HG03439 (cell line): ENCODE measurements around the gene FNDC3B.

ENCODE experiments used
- ATAC-seq: cut with Tn5 transposase; IDR thresholded peaks from one replicate; pipeline ENCODE4 v1.9.1; 2021; ENCODE audit warnings: mild to moderate bottlenecking, moderate library complexity; ENCODE audit not compliant: unreplicated experiment

Gene FNDC3B

GRCh38 chr3:172071780-172072330 is 32.5 kb downstream of the FNDC3B start:
- ATAC-seq: no peak

GRCh38 chr3:172072543-172072942 is 33.2 kb downstream of the FNDC3B start:
- no peak for ATAC-seq

- ATAC-seq: no peak
These were observed 34.0 kb downstream of the FNDC3B start for GRCh38 chr3:172073262-172073915.

DNA sequence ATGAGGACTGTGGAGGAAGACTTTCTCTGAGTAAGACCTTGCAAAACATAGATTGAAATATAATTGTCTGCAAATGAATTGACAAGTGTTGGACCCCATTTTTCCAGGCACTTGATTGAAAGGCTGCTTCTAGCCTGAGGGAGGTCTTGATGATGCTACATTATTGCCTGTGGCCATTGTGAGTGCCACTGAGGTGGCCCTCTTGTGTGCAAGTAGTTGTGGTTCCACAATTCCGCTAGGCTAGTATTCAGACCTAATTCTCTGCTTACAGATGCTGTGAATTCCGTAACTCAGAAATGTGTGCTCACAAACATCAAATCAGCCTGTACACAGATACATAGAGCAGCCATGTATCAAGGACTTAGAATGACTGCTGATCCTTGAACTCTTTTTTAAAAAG is 34.7 kb downstream of the FNDC3B start:
- ATAC-seq: no peak

DNA sequence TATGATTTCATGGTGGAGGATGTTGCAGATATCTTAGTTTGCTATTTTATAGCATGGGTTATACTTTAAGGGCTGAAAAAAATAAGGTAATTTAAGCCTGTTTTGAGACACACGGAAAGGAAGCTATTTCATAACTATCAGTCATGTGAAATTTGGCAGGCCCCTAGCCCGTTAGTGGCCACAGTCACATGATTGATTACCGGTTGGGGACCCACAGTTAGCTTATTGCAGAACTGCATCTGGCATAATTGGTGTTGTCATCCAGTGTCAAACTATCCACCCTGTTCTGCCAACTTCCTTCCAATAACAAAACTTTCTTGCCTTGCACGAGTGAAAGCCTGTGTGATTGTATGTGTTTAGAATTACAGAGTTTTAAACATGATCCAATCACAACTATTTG is 35.2 kb downstream of the FNDC3B start:
- ATAC-seq: no peak

DNA sequence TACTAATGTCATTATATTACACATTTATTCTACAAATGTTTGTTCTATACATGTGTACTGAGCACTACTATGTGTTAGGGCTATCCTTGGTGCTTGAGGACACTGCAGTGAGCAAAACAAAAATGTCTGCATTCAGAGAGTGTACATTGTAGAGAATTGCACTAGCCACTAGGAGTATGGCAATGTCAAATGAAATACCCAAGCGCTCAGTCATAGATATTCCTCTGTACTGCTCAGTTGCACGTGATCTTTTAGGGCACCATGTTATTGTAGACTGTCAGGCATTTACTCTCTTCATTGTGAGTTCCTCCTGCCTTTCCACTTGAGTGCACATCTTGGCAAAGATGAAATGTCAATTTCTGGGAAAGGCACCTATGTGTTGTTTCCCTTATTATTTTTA is 36.8 kb downstream of the FNDC3B start:
- no peak for ATAC-seq

DNA sequence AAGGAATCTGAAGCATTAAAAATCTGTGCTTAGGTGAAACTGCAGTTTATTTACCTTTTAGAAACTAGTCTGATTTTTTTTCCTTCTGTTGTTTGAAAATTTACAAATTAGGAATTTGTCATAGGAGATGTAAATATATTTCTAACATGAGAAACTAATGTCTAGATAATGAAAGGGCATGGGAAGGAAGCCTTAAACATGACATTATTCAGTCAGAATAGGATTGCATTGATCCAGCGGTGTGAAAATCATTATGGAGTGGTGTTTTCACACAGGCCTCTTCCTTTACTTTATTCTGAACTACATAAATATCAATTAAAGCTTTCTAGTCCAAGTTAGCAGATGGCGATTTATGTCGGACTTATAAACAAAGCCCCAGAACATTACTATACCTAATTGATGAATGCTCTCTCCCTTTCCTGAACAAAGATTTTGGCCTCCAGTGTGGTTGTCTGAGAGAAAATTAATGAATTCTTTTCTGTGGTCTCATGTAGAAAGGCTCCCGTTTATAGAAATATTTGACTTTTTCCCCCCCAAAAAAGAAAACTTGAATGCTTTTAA is 37.9 kb downstream of the FNDC3B start:
- no peak for ATAC-seq

DNA sequence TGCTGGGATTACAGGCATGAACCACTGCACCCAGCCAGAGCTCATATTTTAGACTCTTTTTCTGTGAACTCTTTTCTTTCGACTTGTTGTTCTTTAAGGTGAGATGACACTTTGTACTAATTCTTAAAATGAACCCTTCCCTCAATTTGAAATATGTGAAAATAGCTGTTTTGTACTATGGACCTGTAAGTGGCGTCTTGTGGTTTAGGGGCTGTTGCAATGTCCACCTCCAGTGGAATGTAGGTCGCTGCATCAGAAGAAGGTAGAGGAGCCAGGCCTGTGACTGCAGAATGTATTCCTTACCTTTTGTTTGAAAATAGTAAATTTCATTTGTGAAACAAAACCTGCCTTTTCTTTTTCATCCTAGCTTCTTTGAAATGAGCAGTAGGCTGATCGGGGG is 38.9 kb downstream of the FNDC3B start:
- no peak for ATAC-seq

DNA sequence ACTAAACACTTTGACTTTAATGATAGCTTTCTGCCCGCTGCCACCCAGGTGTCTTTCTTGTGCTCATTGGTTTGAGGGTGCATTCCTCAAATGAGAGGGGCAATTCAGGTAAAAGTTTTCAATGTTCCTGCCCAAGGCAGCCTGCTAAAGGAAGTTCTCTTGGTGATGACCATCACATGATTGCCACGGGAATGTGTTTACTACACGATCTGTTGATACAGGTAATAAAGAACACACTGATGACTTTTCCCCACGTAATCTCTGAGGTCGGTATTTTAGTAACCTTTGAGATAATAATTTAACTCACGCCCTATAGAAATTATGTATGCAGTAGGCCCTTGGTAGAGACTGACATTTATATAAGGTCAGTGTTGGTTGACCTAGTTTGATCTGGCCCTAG is 39.3 kb downstream of the FNDC3B start:
- ATAC-seq: no peak

GRCh38 chr3:172079326-172079976 is 40.1 kb downstream of the FNDC3B start:
- ATAC-seq: no peak

DNA sequence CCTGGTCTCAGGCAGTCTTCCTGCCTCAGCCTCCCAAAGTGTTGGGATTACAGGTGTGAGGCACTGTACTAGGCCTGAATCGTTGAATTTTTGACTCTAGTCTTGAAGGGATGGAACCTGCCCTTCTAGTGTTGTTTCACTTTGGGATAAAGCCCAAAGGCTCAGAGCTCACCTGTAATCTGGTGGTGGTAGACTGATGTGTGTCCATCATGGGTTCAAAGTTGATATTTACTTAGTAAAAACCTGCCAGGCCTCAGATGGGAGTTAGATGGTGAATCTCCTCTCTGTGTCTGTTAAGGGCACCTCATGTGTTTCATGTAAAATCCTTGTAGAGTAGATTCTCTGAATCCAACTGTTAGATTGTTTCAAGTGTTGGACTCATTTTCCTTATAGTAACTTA is 41.1 kb downstream of the FNDC3B start:
- ATAC-seq: no peak

DNA sequence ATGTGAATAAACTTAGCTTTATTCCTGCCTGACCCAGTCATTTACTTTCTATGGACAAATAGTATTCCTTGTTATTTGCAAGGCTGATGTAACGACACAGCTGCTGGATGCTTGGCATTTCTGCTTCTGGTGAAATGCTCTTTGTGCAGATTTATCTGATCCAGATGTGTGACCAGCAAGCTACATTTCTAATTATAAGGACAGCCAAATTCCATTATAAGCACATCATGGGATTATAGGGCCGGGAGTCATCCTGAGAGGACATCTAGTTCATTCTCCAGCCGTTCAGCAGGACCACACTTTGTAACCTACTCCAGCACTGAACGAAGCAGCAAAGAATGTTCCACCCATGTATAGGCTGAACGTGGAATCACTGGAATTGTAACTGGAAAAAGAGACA is 42.9 kb downstream of the FNDC3B start:
- ATAC-seq: no peak

DNA sequence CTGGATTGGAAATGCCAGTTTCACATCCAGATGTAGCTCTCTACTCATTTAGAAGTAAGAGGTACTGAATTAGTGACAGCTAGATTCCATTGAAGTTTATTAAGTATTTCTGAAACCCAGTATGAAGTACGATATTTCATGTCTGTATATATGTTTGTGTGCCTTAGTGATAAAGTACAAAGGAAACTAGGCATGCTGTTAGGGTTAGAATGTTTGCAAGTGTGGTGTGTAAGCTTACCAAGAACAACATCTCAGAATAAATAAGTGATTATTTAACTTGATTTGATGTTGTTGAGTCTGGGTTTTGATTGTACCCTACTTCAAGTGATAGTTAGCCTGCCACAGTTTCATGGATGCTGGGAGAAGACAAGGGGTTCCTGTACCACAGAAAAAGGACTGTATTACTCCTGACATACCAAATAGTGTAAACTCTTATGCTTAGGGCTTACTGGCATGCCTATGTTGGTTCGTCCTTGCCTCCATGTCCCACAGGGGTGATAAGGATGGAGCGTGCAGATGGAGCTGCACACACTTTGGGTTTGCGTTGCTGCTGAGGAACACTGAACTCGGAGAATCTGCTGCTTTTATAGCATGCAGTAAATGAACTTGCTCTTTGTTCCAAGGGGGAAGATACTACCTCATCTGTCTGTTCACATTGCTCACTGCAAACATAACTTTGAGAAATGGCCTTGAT is 43.6 kb downstream of the FNDC3B start:
- no peak for ATAC-seq

- ATAC-seq: no peak
These were observed 44.6 kb downstream of the FNDC3B start for GRCh38 chr3:172083995-172084409.

DNA sequence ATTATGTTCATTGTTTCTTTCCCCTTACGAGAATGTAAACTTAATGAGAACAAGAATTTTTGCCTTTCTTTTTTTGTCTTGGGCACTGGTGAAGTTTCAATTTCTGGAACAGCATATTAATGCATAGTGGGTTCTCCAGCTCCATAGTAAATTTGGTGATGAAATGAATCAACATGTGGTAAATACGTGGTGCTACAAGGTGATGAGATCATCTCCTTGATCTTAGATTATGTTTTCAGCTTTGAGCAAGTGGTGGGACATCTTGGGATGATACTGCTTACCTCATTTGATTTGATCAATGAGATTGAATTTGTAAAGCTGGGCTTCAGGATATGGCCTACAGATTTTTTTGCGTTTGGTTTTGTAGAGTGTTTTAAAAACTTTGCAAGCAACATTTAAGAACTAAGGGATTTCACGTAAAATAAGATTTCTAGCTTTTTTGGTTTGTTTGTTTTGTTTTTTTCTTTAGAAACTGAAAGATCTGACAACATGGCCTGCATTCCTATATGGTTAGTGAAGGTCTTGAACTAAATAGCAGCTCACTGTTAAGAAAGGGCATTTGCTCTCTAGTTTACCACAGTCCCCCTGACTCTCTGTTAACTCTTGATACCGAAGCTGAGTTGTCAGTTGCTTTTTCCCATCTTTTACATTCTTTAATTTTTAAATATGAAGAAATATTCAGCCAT is 45.6 kb downstream of the FNDC3B start:
- ATAC-seq: no peak

- ATAC-seq: no peak
These were observed 46.1 kb downstream of the FNDC3B start for GRCh38 chr3:172085557-172085895.

DNA sequence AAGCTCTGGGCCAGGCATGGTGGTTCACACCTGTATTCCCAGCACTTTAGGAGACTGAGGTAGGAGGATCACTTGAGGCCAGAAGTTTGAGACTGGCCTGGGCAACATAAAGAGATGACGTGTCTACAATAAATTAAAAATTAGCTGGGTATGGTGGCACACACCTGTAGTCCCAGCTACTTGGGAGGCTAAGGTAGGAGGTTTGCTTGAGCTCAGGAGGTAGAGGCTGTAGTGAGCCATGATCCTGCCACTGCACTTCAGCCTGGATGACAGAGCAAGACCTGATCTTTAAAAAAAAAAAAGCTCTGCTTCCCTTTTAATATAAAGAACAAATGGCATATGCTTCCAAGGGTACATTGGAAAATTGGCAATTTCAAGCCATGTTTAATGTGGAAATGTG is 46.7 kb downstream of the FNDC3B start:
- ATAC-seq: no peak

DNA sequence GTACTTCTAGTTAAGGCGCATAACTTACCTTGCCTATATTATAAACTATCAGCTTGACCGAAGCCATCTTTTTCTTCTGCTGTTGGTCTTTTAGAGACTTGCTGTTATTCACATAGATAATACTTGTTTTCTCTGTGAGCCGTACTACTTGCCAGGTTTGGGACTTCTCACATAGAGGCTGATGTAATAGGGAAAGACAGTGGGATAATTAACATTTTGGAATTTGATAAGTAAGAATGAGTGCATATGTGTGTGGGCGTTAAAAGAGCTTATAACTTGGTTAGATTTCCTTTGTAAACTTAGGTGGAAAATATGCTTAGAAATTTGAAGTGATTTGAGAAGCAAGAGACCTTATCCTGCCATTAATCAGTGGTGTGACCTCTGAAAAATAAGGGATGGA is 47.8 kb downstream of the FNDC3B start:
- ATAC-seq: no peak

DNA sequence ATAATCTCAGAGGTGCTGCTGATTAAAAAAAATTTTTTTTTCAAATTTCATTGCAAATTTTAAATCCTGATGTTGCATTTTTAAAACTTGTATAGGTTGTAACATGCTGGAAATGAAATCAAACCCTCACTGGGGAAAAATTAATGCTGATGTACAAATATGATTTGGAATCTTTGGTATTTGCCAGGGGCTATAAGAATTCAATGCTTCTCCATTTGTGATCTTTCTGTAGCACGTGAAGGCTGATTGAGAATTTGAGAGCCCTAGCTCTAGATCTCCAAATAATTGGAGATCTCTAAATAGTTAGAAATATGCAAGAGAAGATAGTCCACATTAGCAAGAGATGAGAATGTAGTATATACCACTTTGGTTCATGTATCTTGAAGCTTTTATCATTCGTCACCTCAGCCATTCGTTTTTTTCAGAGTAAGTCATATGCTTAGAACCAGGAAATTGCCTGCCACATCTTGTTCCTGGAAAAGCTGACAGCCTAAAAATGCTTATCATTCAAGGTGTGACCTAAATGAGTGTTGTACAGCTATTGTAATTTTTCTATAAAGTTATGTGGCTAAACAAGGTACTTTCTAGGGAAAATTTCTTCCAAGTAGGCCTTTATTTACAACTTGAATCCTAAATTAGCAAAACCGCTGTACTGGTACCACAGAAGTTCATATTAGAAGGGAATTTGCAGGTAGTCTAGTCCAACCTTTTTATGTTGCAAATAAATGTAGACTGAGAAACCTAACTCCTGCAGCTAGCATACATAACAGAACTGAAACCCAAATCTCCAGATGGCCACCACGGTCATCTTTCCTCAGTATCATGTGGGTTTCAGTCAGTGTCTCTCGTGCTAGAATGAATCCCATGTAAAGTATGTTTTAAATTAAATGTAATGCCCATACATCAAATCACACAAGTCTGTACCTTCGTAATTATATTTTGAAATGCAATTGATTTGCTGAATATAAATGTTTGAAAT is 48.5 kb downstream of the FNDC3B start:
- peak; percentile 81 for ATAC-seq

DNA sequence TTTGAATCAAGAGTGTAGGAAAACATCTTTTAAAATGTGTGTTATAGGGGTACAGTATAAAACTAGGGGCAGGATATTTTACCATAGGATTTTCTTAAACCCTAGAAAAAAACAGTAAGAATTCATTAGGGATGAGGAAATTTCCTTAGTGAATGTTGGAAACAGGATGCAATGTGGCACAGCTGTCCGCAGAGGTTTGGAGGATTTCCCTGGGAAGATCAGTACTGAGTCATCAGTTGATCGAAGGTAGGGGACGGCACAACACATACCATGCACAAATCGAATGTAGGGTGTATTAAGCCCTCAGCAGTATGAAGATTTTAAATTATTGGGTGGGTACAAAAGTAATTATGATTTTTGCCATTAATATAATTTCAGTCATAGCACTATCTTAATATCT is 49.9 kb downstream of the FNDC3B start:
- ATAC-seq: no peak
